A673 (cell line): ENCODE data around the gene GSE1. TPM values are rescaled to one million over a fixed set of nuclear protein-coding genes. Genes with fewer than 3 reads are reported as not detected.

Experiments used
- BruUV-seq: library from RNA; stranded (reverse); fragments of 400-500 nt; replicated peaks from 2 replicates; lab custom pipeline; 2021; lab: Mats Ljungman, UMichigan
- CTCF ChIA-PET: fragments of 300-600 bp; sonication (Branson Sonifier 250); formaldehyde crosslinking; loops from one replicate; lab custom pipeline; 2022; ENCODE audit warnings: antibody characterized with exemption; lab: Charles Lee
- POLR2A ChIA-PET: fragments of 300-600 bp; sonication (Branson Sonifier 250); formaldehyde crosslinking; loops from one replicate; lab custom pipeline; 2022; ENCODE audit warnings: antibody characterized with exemption; ENCODE audit not compliant: low non-redundant PET; lab: Charles Lee
- DNase-seq: peaks from one replicate; pipeline ENCODE4 v3.0.0-alpha.2; 2015; ENCODE audit warnings: low spot score
- H3K27ac ChIP-seq: fragments of 200-600 bp; sonication (generic); 2 replicates; pipeline ENCODE4 v1.5.1; 2016; ENCODE audit warnings: mixed run types, low read depth, mild to moderate bottlenecking, mixed read lengths, antibody characterized with exemption, low read length; ENCODE audit not compliant: poor library complexity, severe bottlenecking
- H3K27me3 ChIP-seq: fragments of 200-600 bp; sonication (generic); replicated peaks from 2 replicates; pipeline ENCODE4 v1.6.1; 2017; ENCODE audit warnings: mixed run types, low read depth, mild to moderate bottlenecking, mixed read lengths, antibody characterized with exemption, low read length; ENCODE audit not compliant: insufficient read depth, poor library complexity
- H3K36me3 ChIP-seq: fragments of 200-600 bp; sonication (generic); 2 replicates; pipeline ENCODE4 v1.6.1; 2016; ENCODE audit warnings: mixed run types, mild to moderate bottlenecking, mixed read lengths, antibody characterized with exemption, low read length; ENCODE audit not compliant: insufficient read depth, poor library complexity, severe bottlenecking
- H3K4me1 ChIP-seq: fragments of 200-600 bp; sonication (generic); 2 replicates; pipeline ENCODE4 v1.6.1; 2017; ENCODE audit warnings: mixed run types, mild to moderate bottlenecking, mixed read lengths, antibody characterized with exemption, low read length; ENCODE audit not compliant: insufficient read depth, poor library complexity, severe bottlenecking
- H3K4me3 ChIP-seq: fragments of 200-600 bp; sonication (generic); 2 replicates; pipeline ENCODE4 v1.5.1; 2016; ENCODE audit warnings: low read depth, mixed run types, mild to moderate bottlenecking, mixed read lengths, low read length; ENCODE audit not compliant: poor library complexity, severe bottlenecking
- H3K9me3 ChIP-seq: fragments of 200-600 bp; sonication (generic); 2 replicates; pipeline ENCODE4 v1.6.1; 2016; ENCODE audit warnings: mixed run types, low read depth, mild to moderate bottlenecking, mixed read lengths, antibody characterized with exemption, low read length; ENCODE audit not compliant: poor library complexity, severe bottlenecking
- CTCF ChIP-seq: fragments of 300-800, 200-600 bp; sonication (generic); conservative IDR thresholded peaks from 2 replicates; pipeline ENCODE4 v1.5.1; 2017; ENCODE audit warnings: low read depth, mild to moderate bottlenecking, antibody characterized with exemption, low read length, moderate library complexity, mixed read lengths
- EZH2 ChIP-seq: fragments of 200-600 bp; sonication (generic); IDR thresholded peaks from 2 replicates; pipeline ENCODE4 v1.6.1; 2017; ENCODE audit warnings: borderline replicate concordance, low read depth, mild to moderate bottlenecking, mixed read lengths, antibody characterized with exemption, low read length; ENCODE audit not compliant: poor library complexity, severe bottlenecking
- intact Hi-C: fragments of 100-400 bp; cut with micrococcal nuclease; formaldehyde crosslinking; loops from one replicate; pipeline ENCODE4 v1.10.0; 2022; ENCODE audit not compliant: unreplicated experiment
- total RNA-seq: library from RNA; stranded (reverse); gene quantifications from 2 replicates; pipeline ENCODE4 v1.2.3, GENCODE V29; 2021

The GSE1 gene
- total RNA-seq, 1 experiment from 2014 or later: 64.2 TPM

DNA sequence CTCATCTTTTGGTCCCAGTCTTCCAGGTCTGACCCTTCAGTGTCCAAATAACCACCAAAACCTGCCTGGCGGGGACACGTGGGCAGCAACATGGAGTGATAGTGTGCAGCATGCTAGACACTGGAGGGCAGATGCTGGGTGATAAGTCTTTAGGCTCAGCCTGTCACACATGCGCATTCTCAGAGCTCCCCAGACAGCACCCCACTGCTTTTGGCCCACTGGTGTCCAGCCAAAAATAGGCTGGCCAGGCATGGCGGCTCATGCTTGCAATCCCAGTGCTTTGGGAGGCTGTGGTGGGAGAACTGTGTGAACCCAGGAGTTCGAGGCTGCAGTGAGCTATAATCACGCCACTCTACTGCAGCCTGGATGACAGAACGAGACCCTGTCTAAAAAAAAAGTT lies 63.3 kb downstream of the GSE1 start:
- H3K27me3 ChIP-seq: no peaks in the 10 kb centered on the region
- no TSS peak for BruUV-seq
- DNase-seq: no peak
- CTCF ChIA-PET: no interaction called here
- POLR2A ChIA-PET: interaction anchor here (0.6 to 0.7 kb wide), 2 partner anchors 8 to 289 kb away, joined by 3 to 5 read pairs; no protein-coding TSS in a partner anchor
- intact Hi-C loops: no loop called here
- H3K36me3 ChIP-seq: peaks cover 96% of the 10 kb centered on the region
- H3K4me3 ChIP-seq: no peak overlapping the region
- peaks cover 15% of the 10 kb centered on the region for H3K4me1 ChIP-seq
- no peak overlapping the region for H3K27ac ChIP-seq
- TF ChIP-seq EZH2 (no peak), CTCF (no peak)
- no peaks in the 10 kb centered on the region for H3K9me3 ChIP-seq

- ChIA-PET POLR2A (interaction anchor here (0.6 kb wide), 1 partner anchor 8 kb away, joined by 4 read pairs; no protein-coding TSS in a partner anchor), CTCF (no interaction called here)
- Histone ChIP-seq H3K36me3 (peaks cover 92% of the 10 kb centered on the region), H3K27ac (no peak overlapping the region), H3K9me3 (no peaks in the 10 kb centered on the region), H3K4me1 (peaks cover 15% of the 10 kb centered on the region), H3K4me3 (no peak overlapping the region), H3K27me3 (no peaks in the 10 kb centered on the region)
- intact Hi-C loops: no loop called here
- no TSS peak for BruUV-seq
- TF ChIP-seq EZH2 (no peak), CTCF (no peak)
- DNase-seq: no peak
Observed at GRCh38 chr16:85677383-85677967, 64.4 kb downstream of the GSE1 start.

- ChIA-PET POLR2A (interaction anchor here (0.6 kb wide), 1 partner anchor 8 kb away, joined by 4 read pairs; no protein-coding TSS in a partner anchor), CTCF (no interaction called here)
- Histone ChIP-seq H3K27me3 (no peaks in the 10 kb centered on the region), H3K4me1 (peaks cover 15% of the 10 kb centered on the region), H3K36me3 (peaks cover 87% of the 10 kb centered on the region), H3K4me3 (no peak overlapping the region), H3K9me3 (no peaks in the 10 kb centered on the region), H3K27ac (no peak overlapping the region)
- DNase-seq: no peak
- BruUV-seq: no TSS peak
- intact Hi-C loops: no loop called here
- no peak for TF ChIP-seq CTCF
Observed at GRCh38 chr16:85678016-85678415, 64.9 kb downstream of the GSE1 start.
